Cardiac muscle cell (in vitro differentiated cells and primary cell): ENCODE measurements around the gene DHX9. TPM values are rescaled to one million over a fixed set of nuclear protein-coding genes. Genes with fewer than 3 reads are reported as not detected.

ENCODE experiments used
- DNase-seq, 2 donors: peaks; one replicate each; pipeline versions ENCODE4 v3.0.0 to v3.0.0-alpha.2; 2010 to 2017; ENCODE audit warnings: low read depth in 1 of 2, low spot score in 1 of 2
- H3K27ac ChIP-seq: fragments of 200-600 bp; sonication (generic); 2 replicates; pipeline ENCODE4 v1.5.1; 2016
- H3K27me3 ChIP-seq: fragments of 200-600 bp; sonication (generic); 2 replicates; pipeline ENCODE4 v1.6.0; 2016; ENCODE audit warnings: control low read depth
- H3K36me3 ChIP-seq: fragments of 200-600 bp; sonication (generic); 2 replicates; pipeline ENCODE4 v1.5.1; 2016; ENCODE audit warnings: control low read depth
- H3K4me1 ChIP-seq: fragments of 200-600 bp; sonication (generic); 2 replicates; pipeline ENCODE4 v1.8.1; 2017; ENCODE audit warnings: low read depth, mild to moderate bottlenecking, mixed run types
- H3K4me3 ChIP-seq: fragments of 200-600 bp; sonication (generic); 2 replicates; pipeline ENCODE4 v1.5.1; 2016; ENCODE audit warnings: mild to moderate bottlenecking
- H3K9me3 ChIP-seq: fragments of 200-600 bp; sonication (generic); 2 replicates; pipeline ENCODE4 v1.5.1; 2017; ENCODE audit warnings: low read depth, mild to moderate bottlenecking, control low read depth
- polyA plus RNA-seq: library from polyadenylated mRNA; unstranded; fragments of >200 nt; fragmentation: Nextera tagmentation; extraction: Ambion mirVana; gene quantifications from 2 replicates; pipeline ENCODE4 v1.2.1, GENCODE V29; 2016
- total RNA-seq: library from RNA; depleted of rRNA; stranded (reverse); fragments of >200 nt; gene quantifications from 2 replicates; pipeline ENCODE4 v1.2.3, GENCODE V29; 2016
- TF ChIP-seq, protein P1 (sequence below): IDR thresholded peaks from 2 replicates; pipeline ENCODE4 v1.5.1; 2012; ENCODE audit warnings: low read depth, mild to moderate bottlenecking, low read length

DHX9 gene
- total RNA-seq (123 and 183 TPM in 2 replicates), polyA plus RNA-seq (97.6 and 168 TPM in 2 replicates)

DNA sequence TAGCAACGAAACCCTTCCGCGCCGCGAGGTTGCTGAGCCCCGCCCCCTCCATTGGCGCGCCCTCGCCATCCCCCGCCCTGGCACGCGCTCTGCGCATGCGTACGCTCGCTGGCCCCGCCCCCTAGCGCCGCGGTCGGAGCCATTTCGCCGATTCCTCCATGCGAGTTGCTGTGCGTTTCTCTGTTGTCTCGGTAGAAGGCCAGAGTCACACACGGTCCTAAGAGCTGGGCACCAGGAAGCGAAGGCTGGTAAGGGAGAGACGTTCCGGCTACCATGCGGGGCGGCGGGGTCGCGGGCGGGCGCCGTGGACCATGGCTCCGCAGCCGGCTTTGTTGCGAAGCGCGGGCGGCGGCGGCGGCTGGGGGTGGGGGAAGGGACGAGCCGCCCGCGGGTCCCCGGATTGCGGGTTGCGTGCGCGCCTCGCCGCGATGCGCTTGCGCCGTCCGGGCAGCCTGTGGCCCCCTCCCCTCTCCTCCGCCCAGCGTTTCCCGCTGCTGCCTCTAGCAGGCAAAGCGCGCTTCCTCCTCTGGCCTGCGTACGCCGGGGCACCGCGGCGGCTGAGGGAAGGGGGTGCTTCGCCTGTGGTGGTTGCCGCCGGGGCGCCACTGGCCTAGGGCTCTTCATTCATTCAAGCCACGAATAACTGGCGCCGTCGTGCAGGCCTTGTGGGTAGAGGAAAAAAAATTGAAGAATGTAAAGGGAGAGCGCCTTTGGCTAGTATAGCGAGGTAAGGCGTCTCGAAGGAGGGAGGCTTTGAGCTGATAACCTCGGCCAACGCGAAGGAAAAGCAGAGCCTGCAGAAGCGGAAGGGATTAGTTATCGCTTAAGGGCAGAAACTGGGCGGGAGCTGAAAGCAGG is at the start of gene DHX9:
DHX9 (plus strand) TSS at position 139 of the 858 bp plus-strand sequence. CDS start 3,220 bp downstream, outside the sequence.
- TF ChIP-seq, protein P1, sequence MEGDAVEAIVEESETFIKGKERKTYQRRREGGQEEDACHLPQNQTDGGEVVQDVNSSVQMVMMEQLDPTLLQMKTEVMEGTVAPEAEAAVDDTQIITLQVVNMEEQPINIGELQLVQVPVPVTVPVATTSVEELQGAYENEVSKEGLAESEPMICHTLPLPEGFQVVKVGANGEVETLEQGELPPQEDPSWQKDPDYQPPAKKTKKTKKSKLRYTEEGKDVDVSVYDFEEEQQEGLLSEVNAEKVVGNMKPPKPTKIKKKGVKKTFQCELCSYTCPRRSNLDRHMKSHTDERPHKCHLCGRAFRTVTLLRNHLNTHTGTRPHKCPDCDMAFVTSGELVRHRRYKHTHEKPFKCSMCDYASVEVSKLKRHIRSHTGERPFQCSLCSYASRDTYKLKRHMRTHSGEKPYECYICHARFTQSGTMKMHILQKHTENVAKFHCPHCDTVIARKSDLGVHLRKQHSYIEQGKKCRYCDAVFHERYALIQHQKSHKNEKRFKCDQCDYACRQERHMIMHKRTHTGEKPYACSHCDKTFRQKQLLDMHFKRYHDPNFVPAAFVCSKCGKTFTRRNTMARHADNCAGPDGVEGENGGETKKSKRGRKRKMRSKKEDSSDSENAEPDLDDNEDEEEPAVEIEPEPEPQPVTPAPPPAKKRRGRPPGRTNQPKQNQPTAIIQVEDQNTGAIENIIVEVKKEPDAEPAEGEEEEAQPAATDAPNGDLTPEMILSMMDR: peak; percentile 8
- Histone ChIP-seq H3K27me3 (no peaks in the 10 kb centered on the region), H3K4me1 (peaks cover 21% of the 10 kb centered on the region), H3K9me3 (no peaks in the 10 kb centered on the region), H3K27ac (peak within 1 kb of the TSS; percentile 98), H3K36me3 (peaks cover 9% of the 10 kb centered on the region), H3K4me3 (peak within 1 kb of the TSS; percentile 69)
- DNase-seq: peak; percentile 93 to 95

DNA sequence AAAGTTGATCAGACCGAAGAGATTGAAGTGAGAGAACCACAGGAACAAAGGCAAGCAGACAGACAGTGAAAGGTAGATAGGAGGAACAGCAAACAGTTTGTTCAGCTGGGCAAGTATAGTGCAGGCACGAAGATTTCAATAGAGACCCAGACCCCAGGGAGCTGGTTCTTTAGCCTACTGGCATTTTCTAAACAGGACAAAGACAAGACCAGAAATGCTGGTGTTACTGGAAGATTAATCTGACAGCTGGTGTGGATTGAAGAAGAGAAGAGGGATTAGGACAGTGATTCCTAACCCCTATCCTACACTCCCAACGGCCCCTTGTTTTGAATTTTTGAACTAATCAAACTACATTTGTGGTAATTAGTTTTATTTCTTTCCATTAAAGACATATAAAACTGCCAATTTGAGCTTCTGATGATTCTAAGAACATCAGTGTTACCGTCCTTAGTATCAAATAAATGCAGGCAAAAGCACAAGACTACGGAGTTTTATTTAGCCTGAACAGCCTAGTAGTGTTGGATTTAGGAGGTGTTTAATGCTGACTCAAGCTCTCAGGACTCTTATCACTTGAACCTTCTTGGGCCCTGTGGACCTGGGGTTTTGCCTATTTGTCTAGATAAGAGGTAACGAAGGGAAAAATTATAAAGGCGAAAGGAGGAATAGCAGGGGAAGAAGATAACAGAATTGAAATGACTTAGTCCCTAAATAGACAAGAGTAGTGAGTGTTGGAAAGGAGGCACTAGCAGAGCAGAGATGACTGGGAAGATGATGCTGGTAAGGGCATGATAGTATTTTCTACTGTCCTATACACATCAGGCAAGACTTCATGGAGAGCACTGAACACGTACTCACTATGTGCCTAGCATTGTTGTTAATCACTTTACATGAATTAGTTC is 47.6 kb upstream of the DHX9 start:
- DNase-seq: no peak
- Histone ChIP-seq H3K36me3 (no peaks in the 10 kb centered on the region), H3K27me3 (peaks cover 26% of the 10 kb centered on the region), H3K9me3 (no peaks in the 10 kb centered on the region), H3K27ac (no peak overlapping the region), H3K4me1 (no peaks in the 10 kb centered on the region), H3K4me3 (no peak overlapping the region)
- TF ChIP-seq, protein P1: no peak

DNA sequence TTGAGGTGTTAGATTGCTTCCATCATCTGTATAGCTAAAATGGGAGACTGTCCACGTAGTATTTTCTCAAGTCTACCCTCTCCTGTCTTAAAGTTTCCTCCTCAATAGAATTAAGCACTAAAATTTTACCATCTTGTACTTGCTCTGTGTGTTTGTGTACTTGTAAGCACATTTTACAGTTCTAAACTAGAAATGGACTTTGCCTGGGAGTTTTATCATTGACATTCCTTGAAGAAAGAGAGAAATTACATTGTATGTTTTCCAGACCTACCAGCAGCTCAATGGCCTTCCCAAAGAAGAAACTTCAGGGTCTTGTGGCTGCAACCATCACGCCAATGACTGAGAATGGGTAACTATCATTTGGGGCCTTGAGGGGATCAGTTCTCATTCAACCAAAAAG is 45.1 kb upstream of the DHX9 start:
- H3K27me3 ChIP-seq: peaks cover 3% of the 10 kb centered on the region
- H3K4me3 ChIP-seq: no peak overlapping the region
- H3K27ac ChIP-seq: no peak overlapping the region
- no peaks in the 10 kb centered on the region for H3K9me3 ChIP-seq
- TF ChIP-seq, protein P1: no peak
- H3K36me3 ChIP-seq: no peaks in the 10 kb centered on the region
- no peak for DNase-seq
- no peaks in the 10 kb centered on the region for H3K4me1 ChIP-seq

DNA sequence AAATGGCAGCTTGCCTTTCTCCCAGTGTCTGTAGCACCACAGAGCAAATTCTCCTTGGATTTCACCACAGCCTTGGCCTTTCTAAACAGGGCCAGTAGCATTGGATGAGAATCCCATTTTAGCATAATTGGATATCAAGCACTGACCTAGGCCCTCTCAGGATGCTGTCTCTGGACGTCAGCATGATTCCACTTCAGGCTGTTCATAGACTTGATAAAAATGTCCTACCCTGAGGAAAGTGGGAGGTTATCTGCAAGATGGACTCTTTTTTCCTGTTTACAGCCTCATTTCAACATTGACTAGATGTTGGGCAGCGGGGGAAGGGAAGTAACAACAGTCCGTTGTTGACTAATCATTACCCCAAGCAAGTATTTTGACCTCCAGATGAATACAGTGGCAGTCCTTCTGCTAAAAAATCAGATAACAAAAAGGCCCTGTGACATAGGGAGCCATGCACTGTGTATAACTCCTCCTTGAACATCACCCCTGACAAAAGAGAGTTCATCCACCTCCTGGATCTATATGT is 44.4 kb upstream of the DHX9 start:
- Histone ChIP-seq H3K4me1 (no peaks in the 10 kb centered on the region), H3K36me3 (no peaks in the 10 kb centered on the region), H3K27ac (no peak overlapping the region), H3K9me3 (no peaks in the 10 kb centered on the region), H3K27me3 (no peaks in the 10 kb centered on the region), H3K4me3 (no peak overlapping the region)
- DNase-seq: no peak
- TF ChIP-seq, protein P1: no peak

DNA sequence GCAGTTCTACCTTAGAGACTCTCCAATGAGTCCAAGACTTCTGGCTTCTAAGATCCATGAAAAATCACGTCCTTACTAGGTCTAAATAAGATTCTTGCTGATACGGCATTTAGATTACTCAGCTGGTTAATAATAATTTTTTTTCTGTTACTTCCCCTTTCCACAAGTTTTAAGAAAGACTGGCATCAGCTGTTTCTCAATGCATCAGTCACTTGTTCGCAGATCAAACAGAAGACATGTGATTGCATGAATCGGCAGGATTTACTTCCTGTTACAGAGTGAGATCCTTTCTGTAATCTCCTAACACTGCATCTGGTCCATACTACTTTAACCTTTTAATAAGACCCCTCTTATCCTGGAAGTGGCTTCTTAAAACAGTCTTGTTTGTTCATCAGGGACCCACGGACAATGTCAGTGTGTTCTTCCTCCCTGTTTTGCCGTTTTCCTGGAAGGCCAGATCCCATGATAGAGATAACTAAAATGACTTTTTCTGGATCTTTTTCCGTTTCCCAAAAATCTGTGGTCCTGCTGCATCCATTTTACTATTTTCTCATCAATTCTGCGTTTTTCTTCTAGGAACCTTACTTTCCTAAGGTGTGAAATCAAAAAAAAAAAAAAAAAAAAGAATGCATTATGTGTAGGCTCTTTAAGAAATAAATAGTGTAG is 43.5 kb upstream of the DHX9 start:
- no peak for DNase-seq
- H3K4me1 ChIP-seq: no peaks in the 10 kb centered on the region
- no peaks in the 10 kb centered on the region for H3K9me3 ChIP-seq
- H3K36me3 ChIP-seq: no peaks in the 10 kb centered on the region
- H3K4me3 ChIP-seq: no peak overlapping the region
- TF ChIP-seq, protein P1: no peak
- no peak overlapping the region for H3K27ac ChIP-seq
- H3K27me3 ChIP-seq: no peaks in the 10 kb centered on the region
